UCSD-AML1 (cell line): Measurements from ENCODE around the gene KEL.

Source experiments
- DNase-seq: peaks from one replicate; lab custom pipeline; 2025; ENCODE audit not compliant: unreplicated experiment; lab: John Stamatoyannopoulos, UW

KEL gene

GRCh38 chr7:142901426-142902259, 60.5 kb downstream of the KEL start:
- no peak for DNase-seq

GRCh38 chr7:142899661-142900060, 62.5 kb downstream of the KEL start:
- no peak for DNase-seq

- DNase-seq = no peak
Measured at GRCh38 chr7:142898377-142899170, 63.6 kb downstream of the KEL start.

- no peak for DNase-seq
Measured at GRCh38 chr7:142897691-142898090, 64.5 kb downstream of the KEL start.

GRCh38 chr7:142896741-142897379, 65.3 kb downstream of the KEL start:
- no peak for DNase-seq

- no peak for DNase-seq
Measured at GRCh38 chr7:142896151-142896550, 66.0 kb downstream of the KEL start.

- DNase-seq = no peak
Measured at GRCh38 chr7:142894985-142895593, 67.1 kb downstream of the KEL start.

GRCh38 chr7:142894112-142894984, 67.8 kb downstream of the KEL start:
- DNase-seq = no peak

GRCh38 chr7:142892951-142893350, 69.2 kb downstream of the KEL start:
- no peak for DNase-seq

- DNase-seq = no peak
Measured at GRCh38 chr7:142891490-142892082, 70.6 kb downstream of the KEL start.
